ENCODE results near the gene TCF7L1. TPM values are rescaled to one million over a fixed set of nuclear protein-coding genes. Genes with fewer than 3 reads are reported as not detected.
A peak's percentile ranks its signal among the peaks of the same experiment; 100 is the strongest.

TCF7L1 gene
- total RNA-seq, 1 donor from 2014 or later: 30.8 TPM

- FAIRE-seq: no peak
- peaks cover 45% of the 10 kb centered on the region for H3K4me1 Mint-ChIP-seq (ENCODE audit: low read depth, unreplicated experiment)
- Histone ChIP-seq H3K36me3 (ENCODE audit: insufficient read depth, low read length) (no peaks in the 10 kb centered on the region), H3K4me2 (ENCODE audit: low read length) (no peak overlapping the region), H3K4me1 (ENCODE audit: insufficient read depth, low read length) (peaks cover 18% of the 10 kb centered on the region), H3K4me3 (ENCODE audit: insufficient read depth, low read depth, low read length) (no peak overlapping the region), H3K9ac (ENCODE audit: low read length) (no peak overlapping the region), H3K79me2 (ENCODE audit: insufficient read depth, low read length) (peaks cover 25% of the 10 kb centered on the region), H3K27me3 (ENCODE audit: insufficient read depth, low read length) (no peaks in the 10 kb centered on the region), H2AFZ (ENCODE audit: low read depth, low read length) (no peak overlapping the region), H3K27ac (ENCODE audit: low read depth, low read length) (no peak overlapping the region), H4K20me1 (ENCODE audit: insufficient read depth, low read length) (peaks cover 88% of the 10 kb centered on the region), H3K9me3 (ENCODE audit: insufficient read depth, low read depth, low read length) (no peaks in the 10 kb centered on the region)
- H3K4me3 Mint-ChIP-seq (ENCODE audit: unreplicated experiment): no peak overlapping the region
- H3K27me3 Mint-ChIP-seq (ENCODE audit: low read depth, unreplicated experiment): no peaks in the 10 kb centered on the region
- no peak for DNase-seq (ENCODE audit: low read depth)
- no peak overlapping the region for H3K27ac Mint-ChIP-seq (ENCODE audit: unreplicated experiment)
- H3K36me3 Mint-ChIP-seq (ENCODE audit: low read depth, unreplicated experiment): peaks cover 17% of the 10 kb centered on the region
- TF ChIP-seq CTCF (IDR thresholded peaks at IDR 0.05; ENCODE audit: insufficient read depth, low read depth, low read length): no peak
- TF ChIP-seq EZH2 (IDR thresholded peaks at IDR 0.05; ENCODE audit: insufficient read depth, low read length): no peak
- H3K9me3 Mint-ChIP-seq (ENCODE audit: unreplicated experiment): no peaks in the 10 kb centered on the region
Observed at GRCh38 chr2:85163675-85164074, 30.5 kb downstream of the TCF7L1 start.

- H3K4me3 Mint-ChIP-seq (ENCODE audit: unreplicated experiment): no peak overlapping the region
- no peak overlapping the region for H3K4me2 ChIP-seq (ENCODE audit: low read length)
- H3K9me3 ChIP-seq (ENCODE audit: insufficient read depth, low read depth, low read length): no peaks in the 10 kb centered on the region
- no peak overlapping the region for H3K4me3 ChIP-seq (ENCODE audit: insufficient read depth, low read depth, low read length)
- FAIRE-seq (no peak), DNase-seq (ENCODE audit: low read depth) (no peak)
- H3K79me2 ChIP-seq (ENCODE audit: insufficient read depth, low read length): peaks cover 25% of the 10 kb centered on the region
- H3K27ac Mint-ChIP-seq (ENCODE audit: unreplicated experiment): peak overlapping the region; percentile 19
- H3K27me3 Mint-ChIP-seq (ENCODE audit: low read depth, unreplicated experiment): no peaks in the 10 kb centered on the region
- no peak overlapping the region for H3K9ac ChIP-seq (ENCODE audit: low read length)
- H3K27ac ChIP-seq (ENCODE audit: low read depth, low read length): no peak overlapping the region
- no peaks in the 10 kb centered on the region for H3K9me3 Mint-ChIP-seq (ENCODE audit: unreplicated experiment)
- H3K36me3 Mint-ChIP-seq (ENCODE audit: low read depth, unreplicated experiment): peaks cover 19% of the 10 kb centered on the region
- no peaks in the 10 kb centered on the region for H3K27me3 ChIP-seq (ENCODE audit: insufficient read depth, low read length)
- peaks cover 45% of the 10 kb centered on the region for H3K4me1 Mint-ChIP-seq (ENCODE audit: low read depth, unreplicated experiment)
- peaks cover 18% of the 10 kb centered on the region for H3K4me1 ChIP-seq (ENCODE audit: insufficient read depth, low read length)
- H4K20me1 ChIP-seq (ENCODE audit: insufficient read depth, low read length): peaks cover 88% of the 10 kb centered on the region
- no peak overlapping the region for H2AFZ ChIP-seq (ENCODE audit: low read depth, low read length)
- H3K36me3 ChIP-seq (ENCODE audit: insufficient read depth, low read length): no peaks in the 10 kb centered on the region
- no peak for TF ChIP-seq EZH2 (IDR thresholded peaks at IDR 0.05; ENCODE audit: insufficient read depth, low read length)
- TF ChIP-seq CTCF (IDR thresholded peaks at IDR 0.05; ENCODE audit: insufficient read depth, low read depth, low read length): no peak
Observed at GRCh38 chr2:85164145-85164569, 31.0 kb downstream of the TCF7L1 start.

GRCh38 chr2:85165088-85165690 lies 32.0 kb downstream of the TCF7L1 start:
- Histone ChIP-seq H3K4me1 (ENCODE audit: insufficient read depth, low read length) (peaks cover 18% of the 10 kb centered on the region), H3K9me3 (ENCODE audit: insufficient read depth, low read depth, low read length) (no peaks in the 10 kb centered on the region), H3K9ac (ENCODE audit: low read length) (no peak overlapping the region), H3K27me3 (ENCODE audit: insufficient read depth, low read length) (no peaks in the 10 kb centered on the region), H3K4me2 (ENCODE audit: low read length) (no peak overlapping the region), H4K20me1 (ENCODE audit: insufficient read depth, low read length) (peaks cover 86% of the 10 kb centered on the region), H3K79me2 (ENCODE audit: insufficient read depth, low read length) (peaks cover 25% of the 10 kb centered on the region), H3K27ac (ENCODE audit: low read depth, low read length) (no peak overlapping the region), H3K4me3 (ENCODE audit: insufficient read depth, low read depth, low read length) (no peak overlapping the region), H2AFZ (ENCODE audit: low read depth, low read length) (no peak overlapping the region), H3K36me3 (ENCODE audit: insufficient read depth, low read length) (no peaks in the 10 kb centered on the region)
- TF ChIP-seq EZH2 (IDR thresholded peaks at IDR 0.05; ENCODE audit: insufficient read depth, low read length) (no peak), CTCF (IDR thresholded peaks at IDR 0.05; ENCODE audit: insufficient read depth, low read depth, low read length) (no peak)
- peaks cover 45% of the 10 kb centered on the region for H3K4me1 Mint-ChIP-seq (ENCODE audit: low read depth, unreplicated experiment)
- no peaks in the 10 kb centered on the region for H3K9me3 Mint-ChIP-seq (ENCODE audit: unreplicated experiment)
- FAIRE-seq: no peak
- peaks cover 11% of the 10 kb centered on the region for H3K36me3 Mint-ChIP-seq (ENCODE audit: low read depth, unreplicated experiment)
- no peak overlapping the region for H3K27ac Mint-ChIP-seq (ENCODE audit: unreplicated experiment)
- no peaks in the 10 kb centered on the region for H3K27me3 Mint-ChIP-seq (ENCODE audit: low read depth, unreplicated experiment)
- H3K4me3 Mint-ChIP-seq (ENCODE audit: unreplicated experiment): no peak overlapping the region
- no peak for DNase-seq (ENCODE audit: low read depth)

Measured in astrocyte (in vitro differentiated cells and primary cell).